Hepatocyte (in vitro differentiated cells): ENCODE data around the gene CCDC187.

Source experiments
- CTCF ChIP-seq: fragments of 200-600 bp; sonication (generic); IDR thresholded peaks from 2 replicates; pipeline ENCODE4 v1.5.1; 2016; ENCODE audit warnings: antibody characterized with exemption, mild to moderate bottlenecking; ENCODE audit not compliant: poor library complexity
- EZH2 ChIP-seq: fragments of 200-600 bp; sonication (generic); IDR thresholded peaks from 2 replicates; pipeline ENCODE4 v1.6.1; 2016; ENCODE audit warnings: antibody characterized with exemption, mild to moderate bottlenecking, borderline replicate concordance
- EZH2phosphoT487 ChIP-seq: fragments of 200-600 bp; sonication (generic); IDR thresholded peaks from one replicate; pipeline ENCODE4 v1.6.1; 2018; ENCODE audit warnings: antibody characterized with exemption, mild to moderate bottlenecking, low read depth, moderate library complexity; ENCODE audit not compliant: unreplicated experiment, severe bottlenecking

GRCh38 chr9:136277746-136278145 is 26.1 kb downstream of the CCDC187 start:
- no peak for TF ChIP-seq CTCF
- TF ChIP-seq EZH2, result no peak
- TF ChIP-seq EZH2phosphoT487, result no peak
